ENCODE measurements around the gene SH3RF2.

- TF ChIP-seq CTCF (IDR thresholded peaks at IDR 0.05; ENCODE audit: low read length) (no peak), EZH2 (optimal IDR thresholded peaks at IDR 0.05; ENCODE audit: low read depth, low read length) (no peak)
These were observed 30.9 kb downstream of the SH3RF2 start for GRCh38 chr5:145967296-145967695.
